GM08714 (cell line): ENCODE data around the gene OR8K5.
"Not testable (repeated sequence)": the region's sequence is repeated elsewhere in the genome, so short reads cannot be mapped to it uniquely, and the experiment has no call there.

Source experiments
- H3K4me3 ChIP-seq: fragments of 200-500 bp; sonication (Bioruptor generic); 2 replicates; pipeline ENCODE4 v1.5.1; 2014; ENCODE audit warnings: mild to moderate bottlenecking, low read length, inconsistent platforms
- ZNF274 ChIP-seq: IDR thresholded peaks from 2 replicates; pipeline ENCODE4 v1.6.1; 2012; ENCODE audit warnings: mild to moderate bottlenecking, low read depth, low read length

OR8K5 gene

GRCh38 chr11:56160217-56160616 is at the start of gene OR8K5:
Gene OR8K5 (minus strand): TSS chr11:56160317. CDS start chr11:56160317, 0 bp downstream.
- TF ChIP-seq ZNF274, result no peak
- no peak within 1 kb of the TSS for H3K4me3 ChIP-seq

GRCh38 chr11:56207790-56208189 is 47.7 kb upstream of the OR8K5 start:
- no peak overlapping the region for H3K4me3 ChIP-seq
- TF ChIP-seq ZNF274, result no peak

- TF ChIP-seq ZNF274, result no peak
- no peak overlapping the region for H3K4me3 ChIP-seq
Observed at GRCh38 chr11:56197367-56197766, 37.2 kb upstream of the OR8K5 start.

- H3K4me3 ChIP-seq, result no peak overlapping the region
- TF ChIP-seq ZNF274, result no peak
Observed at GRCh38 chr11:56196705-56197104, 36.6 kb upstream of the OR8K5 start.

GRCh38 chr11:56188602-56189001 is 28.5 kb upstream of the OR8K5 start:
- TF ChIP-seq ZNF274, result no peak
- no peak overlapping the region for H3K4me3 ChIP-seq

GRCh38 chr11:56183459-56183858 is 23.3 kb upstream of the OR8K5 start:
- no peak overlapping the region for H3K4me3 ChIP-seq
- no peak for TF ChIP-seq ZNF274

- H3K4me3 ChIP-seq, result no peak within 1 kb of the TSS
- TF ChIP-seq ZNF274, result no peak
Observed at GRCh38 chr11:56176318-56176717, 16.2 kb upstream of the OR8K5 start, which contains the start of gene OR5J2. Gene OR5J2 (plus strand): TSS chr11:56176618. CDS start chr11:56176618, 0 bp downstream.

GRCh38 chr11:56172256-56172830 is 12.2 kb upstream of the OR8K5 start:
- TF ChIP-seq ZNF274, result no peak
- H3K4me3 ChIP-seq, result no peak overlapping the region

- no peak overlapping the region for H3K4me3 ChIP-seq
- no peak for TF ChIP-seq ZNF274
Observed at GRCh38 chr11:56163804-56164203, 3.7 kb upstream of the OR8K5 start.

- no peak overlapping the region for H3K4me3 ChIP-seq
- TF ChIP-seq ZNF274, result no peak
Observed at GRCh38 chr11:56152333-56152732, 7.8 kb downstream of the OR8K5 start.

- H3K4me3 ChIP-seq, result no peak overlapping the region
- TF ChIP-seq ZNF274, result no peak
Observed at GRCh38 chr11:56151376-56151775, 8.7 kb downstream of the OR8K5 start.

- not testable (repeated sequence) for H3K4me3 ChIP-seq
Observed at GRCh38 chr11:56143681-56144080, 16.4 kb downstream of the OR8K5 start.

- TF ChIP-seq ZNF274, result no peak
- no peak within 1 kb of the TSS for H3K4me3 ChIP-seq
Observed at GRCh38 chr11:56140151-56140661, 19.9 kb downstream of the OR8K5 start, which contains the start of gene OR8J3. Gene OR8J3 (minus strand): TSS chr11:56140201. CDS start chr11:56137718, 2,483 bp downstream.

GRCh38 chr11:56122073-56122472 is 38.0 kb downstream of the OR8K5 start, which contains the start of gene OR8H3:
Gene OR8H3 (plus strand): TSS chr11:56122373. CDS start chr11:56122373, 0 bp downstream.
- H3K4me3 ChIP-seq, result no peak within 1 kb of the TSS
- TF ChIP-seq ZNF274, result no peak
